WTC11 (cell line): ENCODE results near the gene AURKA.

Source experiments
- CBFB ChIP-seq: sonication (generic); formaldehyde crosslinking; IDR thresholded peaks from 2 replicates; pipeline ENCODE4 v1.8.1; 2022; ENCODE audit warnings: mild to moderate bottlenecking, low read depth, missing genetic modification reagents
- CREB1 ChIP-seq: sonication (generic); formaldehyde crosslinking; IDR thresholded peaks from 2 replicates; pipeline ENCODE4 v1.8.0; 2023; ENCODE audit warnings: mild to moderate bottlenecking, missing genetic modification reagents
- E2F4 ChIP-seq: sonication (generic); formaldehyde crosslinking; IDR thresholded peaks from 2 replicates; pipeline ENCODE4 v1.8.1; 2022; ENCODE audit warnings: low read depth, mild to moderate bottlenecking, moderate library complexity, missing genetic modification reagents, borderline replicate concordance
- ESRRA ChIP-seq: sonication (generic); formaldehyde crosslinking; IDR thresholded peaks from 2 replicates; pipeline ENCODE4 v1.8.1; 2022; ENCODE audit warnings: mild to moderate bottlenecking, missing genetic modification reagents, borderline replicate concordance
- IRF1 ChIP-seq: sonication (generic); formaldehyde crosslinking; IDR thresholded peaks from 2 replicates; pipeline ENCODE4 v1.8.0; 2023; ENCODE audit warnings: missing genetic modification reagents
- SP1 ChIP-seq: sonication (generic); formaldehyde crosslinking; conservative IDR thresholded peaks from 2 replicates; pipeline ENCODE4 v1.8.1; 2022; ENCODE audit warnings: missing genetic modification reagents
- TCF7 ChIP-seq: sonication (generic); formaldehyde crosslinking; IDR thresholded peaks from 2 replicates; pipeline ENCODE4 v1.8.0; 2022; ENCODE audit warnings: mild to moderate bottlenecking, low read depth, missing genetic modification reagents, moderate library complexity
- TEAD4 ChIP-seq: sonication (generic); formaldehyde crosslinking; IDR thresholded peaks from 2 replicates; pipeline ENCODE4 v1.8.0; 2022; ENCODE audit warnings: mild to moderate bottlenecking, missing genetic modification reagents
- ZNF317 ChIP-seq: sonication (generic); formaldehyde crosslinking; IDR thresholded peaks from 2 replicates; pipeline ENCODE4 v1.8.1; 2023; ENCODE audit warnings: low read depth, mild to moderate bottlenecking, moderate library complexity, missing genetic modification reagents, borderline replicate concordance
- ZNF425 ChIP-seq: fragments of 250-450 bp; sonication (Bioruptor Pico); conservative IDR thresholded peaks from 2 replicates; pipeline ENCODE4 v1.9.0; 2021; ENCODE audit warnings: mild to moderate bottlenecking
- TF ChIP-seq, protein P1 (sequence below): fragments of 200-600 bp; IDR thresholded peaks from 2 replicates; pipeline ENCODE4 v1.8.0; 2022; ENCODE audit warnings: antibody characterized with exemption
- TF ChIP-seq, protein P2 (sequence below): sonication (generic); formaldehyde crosslinking; IDR thresholded peaks from 2 replicates; pipeline ENCODE4 v1.8.1; 2022; ENCODE audit warnings: missing genetic modification reagents, borderline replicate concordance
- TF ChIP-seq, protein P3 (sequence below): sonication (generic); formaldehyde crosslinking; IDR thresholded peaks from 2 replicates; pipeline ENCODE4 v1.8.0; 2022; ENCODE audit warnings: mild to moderate bottlenecking, missing genetic modification reagents

- TF ChIP-seq E2F4 (CRISPR knock-in tag) (no peak), CREB1 (CRISPR knock-in tag) (no peak), CBFB (CRISPR knock-in tag) (no peak), TCF7 (CRISPR knock-in tag) (no peak), TEAD4 (CRISPR knock-in tag) (no peak), ESRRA (CRISPR knock-in tag) (no peak), IRF1 (CRISPR knock-in tag) (no peak), ZNF425 (CRISPR knock-in tag) (no peak), ZNF317 (no peak), SP1 (CRISPR knock-in tag) (no peak)
- TF ChIP-seq, protein P1, sequence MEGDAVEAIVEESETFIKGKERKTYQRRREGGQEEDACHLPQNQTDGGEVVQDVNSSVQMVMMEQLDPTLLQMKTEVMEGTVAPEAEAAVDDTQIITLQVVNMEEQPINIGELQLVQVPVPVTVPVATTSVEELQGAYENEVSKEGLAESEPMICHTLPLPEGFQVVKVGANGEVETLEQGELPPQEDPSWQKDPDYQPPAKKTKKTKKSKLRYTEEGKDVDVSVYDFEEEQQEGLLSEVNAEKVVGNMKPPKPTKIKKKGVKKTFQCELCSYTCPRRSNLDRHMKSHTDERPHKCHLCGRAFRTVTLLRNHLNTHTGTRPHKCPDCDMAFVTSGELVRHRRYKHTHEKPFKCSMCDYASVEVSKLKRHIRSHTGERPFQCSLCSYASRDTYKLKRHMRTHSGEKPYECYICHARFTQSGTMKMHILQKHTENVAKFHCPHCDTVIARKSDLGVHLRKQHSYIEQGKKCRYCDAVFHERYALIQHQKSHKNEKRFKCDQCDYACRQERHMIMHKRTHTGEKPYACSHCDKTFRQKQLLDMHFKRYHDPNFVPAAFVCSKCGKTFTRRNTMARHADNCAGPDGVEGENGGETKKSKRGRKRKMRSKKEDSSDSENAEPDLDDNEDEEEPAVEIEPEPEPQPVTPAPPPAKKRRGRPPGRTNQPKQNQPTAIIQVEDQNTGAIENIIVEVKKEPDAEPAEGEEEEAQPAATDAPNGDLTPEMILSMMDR, result no peak
- TF ChIP-seq, protein P2, sequence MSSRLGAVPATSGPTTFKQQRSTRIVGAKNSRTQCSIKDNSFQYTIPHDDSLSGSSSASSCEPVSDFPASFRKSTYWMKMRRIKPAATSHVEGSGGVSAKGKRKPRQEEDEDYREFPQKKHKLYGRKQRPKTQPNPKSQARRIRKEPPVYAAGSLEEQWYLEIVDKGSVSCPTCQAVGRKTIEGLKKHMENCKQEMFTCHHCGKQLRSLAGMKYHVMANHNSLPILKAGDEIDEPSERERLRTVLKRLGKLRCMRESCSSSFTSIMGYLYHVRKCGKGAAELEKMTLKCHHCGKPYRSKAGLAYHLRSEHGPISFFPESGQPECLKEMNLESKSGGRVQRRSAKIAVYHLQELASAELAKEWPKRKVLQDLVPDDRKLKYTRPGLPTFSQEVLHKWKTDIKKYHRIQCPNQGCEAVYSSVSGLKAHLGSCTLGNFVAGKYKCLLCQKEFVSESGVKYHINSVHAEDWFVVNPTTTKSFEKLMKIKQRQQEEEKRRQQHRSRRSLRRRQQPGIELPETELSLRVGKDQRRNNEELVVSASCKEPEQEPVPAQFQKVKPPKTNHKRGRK (CRISPR knock-in tag), result no peak
- TF ChIP-seq, protein P3, sequence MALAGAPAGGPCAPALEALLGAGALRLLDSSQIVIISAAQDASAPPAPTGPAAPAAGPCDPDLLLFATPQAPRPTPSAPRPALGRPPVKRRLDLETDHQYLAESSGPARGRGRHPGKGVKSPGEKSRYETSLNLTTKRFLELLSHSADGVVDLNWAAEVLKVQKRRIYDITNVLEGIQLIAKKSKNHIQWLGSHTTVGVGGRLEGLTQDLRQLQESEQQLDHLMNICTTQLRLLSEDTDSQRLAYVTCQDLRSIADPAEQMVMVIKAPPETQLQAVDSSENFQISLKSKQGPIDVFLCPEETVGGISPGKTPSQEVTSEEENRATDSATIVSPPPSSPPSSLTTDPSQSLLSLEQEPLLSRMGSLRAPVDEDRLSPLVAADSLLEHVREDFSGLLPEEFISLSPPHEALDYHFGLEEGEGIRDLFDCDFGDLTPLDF, result no peak
Measured at GRCh38 chr20:56342783-56343182, 49.2 kb downstream of the AURKA start.
